Fibroblast of lung (primary cell): Measurements from ENCODE around the gene CFAP45. TPM values are rescaled to one million over a fixed set of nuclear protein-coding genes. Genes with fewer than 3 reads are reported as not detected.

Source experiments
- DNase-seq, 2 donors: peaks; one replicate each; pipeline versions ENCODE4 v3.0.0 to v3.0.0-alpha.2; 2010; ENCODE audit warnings: low read depth in 2 of 2
- H2AFZ ChIP-seq: 2 replicates; pipeline ENCODE4 v1.5.1; 2012; ENCODE audit warnings: low read length, control low read depth, inconsistent platforms
- H3K27ac ChIP-seq: 2 replicates; pipeline ENCODE4 v1.5.1; 2011; ENCODE audit warnings: low read length, control low read depth; ENCODE audit not compliant: insufficient read depth
- H3K27me3 ChIP-seq: 2 replicates; pipeline ENCODE4 v1.5.1; 2011; ENCODE audit warnings: mild to moderate bottlenecking, low read length; ENCODE audit not compliant: control insufficient read depth, insufficient read depth
- H3K36me3 ChIP-seq: 2 replicates; pipeline ENCODE4 v1.5.1; 2011; ENCODE audit warnings: low read length; ENCODE audit not compliant: control insufficient read depth, insufficient read depth
- H3K4me1 ChIP-seq: 2 replicates; pipeline ENCODE4 v1.5.1; 2011; ENCODE audit warnings: low read length; ENCODE audit not compliant: control insufficient read depth, insufficient read depth; ENCODE audit errors: extremely low read depth
- H3K4me2 ChIP-seq: 2 replicates; pipeline ENCODE4 v1.5.1; 2011; ENCODE audit warnings: low read length, control low read depth; ENCODE audit not compliant: insufficient read depth; ENCODE audit errors: extremely low read depth
- H3K4me3 ChIP-seq, 4 experiments: fragments of 200-600 bp in 1 of 4; sonication (generic) in 1 of 4; replicated peaks in 1 of 4; 2 replicates each; pipeline ENCODE4 v1.5.1; 2011 to 2016; ENCODE audit warnings: low read length in 4 of 4, low read depth in 3 of 4, mild to moderate bottlenecking in 3 of 4, control low read depth in 2 of 4, inconsistent platforms in 1 of 4, mixed read lengths in 1 of 4; ENCODE audit not compliant: insufficient read depth in 1 of 4; ENCODE audit errors: control extremely low read depth in 1 of 4
- H3K79me2 ChIP-seq: 2 replicates; pipeline ENCODE4 v1.5.1; 2012; ENCODE audit warnings: mild to moderate bottlenecking, low read length, inconsistent platforms; ENCODE audit not compliant: control insufficient read depth, insufficient read depth
- H3K9ac ChIP-seq: 2 replicates; pipeline ENCODE4 v1.5.1; 2011; ENCODE audit warnings: mild to moderate bottlenecking, low read length, control low read depth; ENCODE audit not compliant: insufficient read depth
- H3K9me3 ChIP-seq: 2 replicates; pipeline ENCODE4 v1.5.1; 2012; ENCODE audit warnings: low read depth, low read length; ENCODE audit not compliant: control insufficient read depth, insufficient read depth
- H4K20me1 ChIP-seq: 2 replicates; pipeline ENCODE4 v1.5.1; 2011; ENCODE audit warnings: low read length; ENCODE audit not compliant: control insufficient read depth, insufficient read depth; ENCODE audit errors: extremely low read depth
- CTCF ChIP-seq, 2 donors: IDR thresholded peaks in 1 of 2; conservative IDR thresholded peaks in 1 of 2; 1 replicate in 1 of 2; 2 replicates in 1 of 2; pipeline ENCODE4 v1.5.1; 2011 to 2012; ENCODE audit warnings: low read length in 2 of 2, control low read depth in 1 of 2, inconsistent platforms in 1 of 2, low read depth in 1 of 2, mild to moderate bottlenecking in 1 of 2
- EZH2 ChIP-seq: IDR thresholded peaks from 2 replicates; pipeline ENCODE4 v1.5.1; 2012; ENCODE audit warnings: low read length, control low read depth, mild to moderate bottlenecking; ENCODE audit errors: missing control alignments
- polyA plus RNA-seq, 2 donors: library from polyadenylated mRNA; depleted of rRNA in 1 of 2; stranded (reverse) in 1 of 2; unstranded in 1 of 2; fragments of >200 nt; gene quantifications; 2 replicates each; pipeline ENCODE4 v1.2.1, GENCODE V29; 2011 to 2012; ENCODE audit warnings: missing spikeins in 1 of 2
- total RNA-seq: library from RNA; depleted of rRNA; stranded (reverse); fragments of >200 nt; gene quantifications from 2 replicates; pipeline ENCODE4 v1.2.1, GENCODE V29; 2014

The CFAP45 gene
- total and polyA plus RNA-seq, 2 donors (not counting 1 experiment from before 2014, with no cell fraction given): 1.2 to 1.5 TPM

DNA sequence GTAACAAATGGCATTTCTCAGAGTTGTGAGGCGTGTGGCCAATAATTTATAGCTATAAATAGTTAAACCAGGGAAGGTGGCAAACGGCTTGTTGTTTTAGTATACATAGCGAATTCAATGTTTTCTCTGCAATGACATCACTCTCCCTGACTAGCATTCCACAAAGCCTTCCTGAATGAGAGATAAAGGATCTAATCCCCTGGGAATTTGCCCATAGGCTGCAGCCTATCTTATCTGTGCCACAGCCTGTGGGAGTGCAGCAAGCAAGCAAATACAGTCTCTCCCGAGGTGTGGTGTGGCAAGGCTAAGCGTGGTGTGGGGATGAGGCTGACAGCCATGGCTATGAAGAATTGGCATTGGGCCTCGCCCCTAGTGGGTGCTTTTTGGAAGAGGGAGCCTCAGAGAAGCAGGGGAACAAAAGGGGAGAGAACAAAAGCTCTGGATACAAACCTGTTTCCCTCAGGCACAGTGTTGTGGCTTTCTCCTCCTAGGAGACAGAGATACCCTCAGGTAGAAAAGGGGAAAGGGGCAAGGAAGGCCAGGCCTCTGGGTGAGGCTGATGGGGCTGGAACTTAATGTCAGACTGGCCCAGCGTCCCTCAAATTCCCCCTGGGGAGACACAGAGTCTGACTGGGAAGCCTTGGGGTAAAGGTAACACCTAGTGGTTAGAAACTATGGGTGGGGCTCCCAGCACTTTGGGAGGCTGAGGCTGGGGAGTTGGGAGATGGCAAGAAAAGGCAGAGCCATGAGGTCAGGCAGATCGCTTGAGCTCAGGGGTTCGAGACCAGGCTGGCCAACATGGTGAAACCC lies 16.5 kb upstream of the CFAP45 start:
- Histone ChIP-seq H3K9me3 (no peaks in the 10 kb centered on the region), H3K27ac (peak overlapping the region; percentile 36), H3K4me1 (peaks cover 49% of the 10 kb centered on the region), H3K36me3 (peaks cover 26% of the 10 kb centered on the region), H3K4me2 (no peak overlapping the region), H2AFZ (no peak overlapping the region), H3K4me3 (no peak overlapping the region), H3K79me2 (peaks cover 28% of the 10 kb centered on the region), H3K9ac (no peak overlapping the region), H4K20me1 (no peaks in the 10 kb centered on the region), H3K27me3 (no peaks in the 10 kb centered on the region)
- no peak for TF ChIP-seq EZH2
- TF ChIP-seq CTCF (conservative IDR thresholded peaks at IDR 0.05 in 1 of 2, IDR thresholded peaks at IDR 0.05 in 1 of 2; ENCODE audit: low read depth in 1 of 2, low read length in 2 of 2): no peak
- peak; percentile 72 to 89 for DNase-seq

GRCh38 chr1:159915571-159916241 lies 15.7 kb upstream of the CFAP45 start:
- Histone ChIP-seq H2AFZ (no peak overlapping the region), H3K4me2 (no peak overlapping the region), H3K4me3 (no peak overlapping the region), H3K36me3 (peaks cover 26% of the 10 kb centered on the region), H4K20me1 (no peaks in the 10 kb centered on the region), H3K79me2 (peaks cover 21% of the 10 kb centered on the region), H3K9me3 (no peaks in the 10 kb centered on the region), H3K27ac (peak overlapping the region; percentile 24), H3K9ac (no peak overlapping the region), H3K27me3 (no peaks in the 10 kb centered on the region), H3K4me1 (peaks cover 50% of the 10 kb centered on the region)
- no peak for DNase-seq
- TF ChIP-seq EZH2 (no peak), CTCF (conservative IDR thresholded peaks at IDR 0.05 in 1 of 2, IDR thresholded peaks at IDR 0.05 in 1 of 2; ENCODE audit: low read depth in 1 of 2, low read length in 2 of 2) (no peak)

DNA sequence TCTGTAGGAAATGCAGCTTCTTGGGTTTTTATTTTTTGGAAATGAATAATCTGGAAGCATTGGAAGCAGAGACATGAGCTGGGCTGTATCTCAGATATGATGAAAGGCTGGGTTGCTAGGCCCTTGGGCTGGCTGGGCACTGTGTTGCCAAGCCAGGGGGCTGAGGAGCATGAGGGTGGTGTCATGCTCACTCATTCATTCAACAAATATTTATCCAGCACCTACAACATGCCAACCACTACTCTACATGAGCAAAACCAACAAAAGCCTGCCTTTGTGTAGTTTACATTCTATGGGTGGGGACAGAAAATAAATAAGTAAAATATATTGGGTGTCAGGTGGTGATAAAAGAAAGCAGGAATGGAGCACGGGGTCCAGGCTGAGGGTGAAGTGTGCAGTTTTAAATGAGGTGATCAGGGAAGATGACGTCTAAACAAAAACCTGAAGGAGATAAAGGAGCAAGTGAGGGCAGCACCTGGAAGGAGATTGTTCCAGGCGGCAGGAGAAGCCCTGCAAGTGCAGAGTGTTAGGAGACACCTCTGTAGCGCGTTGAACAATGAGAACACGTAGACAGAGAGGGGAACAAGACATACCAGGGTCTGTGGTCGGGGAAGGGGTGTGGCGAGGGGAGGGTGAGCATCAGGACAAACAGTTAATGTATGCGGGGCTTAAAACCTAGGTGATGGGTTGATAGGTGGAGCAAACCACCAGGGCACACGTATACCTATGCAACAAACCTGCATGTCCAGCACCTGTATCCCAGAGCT lies 14.5 kb upstream of the CFAP45 start:
- TF ChIP-seq CTCF (conservative IDR thresholded peaks at IDR 0.05 in 1 of 2, IDR thresholded peaks at IDR 0.05 in 1 of 2; ENCODE audit: low read depth in 1 of 2, low read length in 2 of 2) (no peak), EZH2 (no peak)
- H3K4me3 ChIP-seq: no peak overlapping the region
- H3K27ac ChIP-seq: no peak overlapping the region
- no peaks in the 10 kb centered on the region for H3K27me3 ChIP-seq
- H3K36me3 ChIP-seq: peaks cover 17% of the 10 kb centered on the region
- no peak overlapping the region for H3K9ac ChIP-seq
- H2AFZ ChIP-seq: no peak overlapping the region
- no peaks in the 10 kb centered on the region for H3K9me3 ChIP-seq
- peaks cover 53% of the 10 kb centered on the region for H3K4me1 ChIP-seq
- no peaks in the 10 kb centered on the region for H4K20me1 ChIP-seq
- DNase-seq: no peak
- peaks cover 8% of the 10 kb centered on the region for H3K79me2 ChIP-seq
- H3K4me2 ChIP-seq: no peak overlapping the region
